ENCODE data around the gene IKBKE. TPM values are rescaled to one million over a fixed set of nuclear protein-coding genes. Genes with fewer than 3 reads are reported as not detected.

The IKBKE gene
- total and polyA plus RNA-seq, 10 of the 15 experiments (the other 5 are each of a cell fraction or from before 2014, with no cell fraction given) = 12.8 to 35.1 (median 23.1) TPM

DNA sequence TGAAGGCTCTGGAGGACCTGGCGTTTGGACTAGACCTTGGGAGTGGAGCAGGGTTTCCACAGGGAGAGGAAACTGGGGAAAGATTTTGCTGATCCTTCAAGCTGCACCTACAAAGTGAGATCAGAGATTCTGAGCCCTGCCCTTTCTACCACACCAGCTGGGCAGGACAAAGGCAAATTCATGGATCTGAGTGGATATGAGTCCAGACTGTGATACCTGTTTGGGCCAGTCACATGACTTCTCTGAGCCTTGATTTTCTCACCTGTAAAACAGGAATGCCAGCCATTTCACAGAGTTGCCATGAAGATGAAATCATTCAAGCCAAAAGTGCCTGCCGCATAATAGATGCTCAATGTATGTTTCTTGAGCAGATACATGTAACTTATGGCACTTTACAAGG, 32.1 kb downstream of the IKBKE start (continued):
- TF ChIP-seq YBX1 (IDR thresholded peaks at IDR 0.05) = no peak
- TF ChIP-seq ATF7 (IDR thresholded peaks at IDR 0.05; ENCODE audit: low read depth) = no peak
- TF ChIP-seq MEF2B (IDR thresholded peaks at IDR 0.05; ENCODE audit: partially characterized antibody, poor library complexity, severe bottlenecking) = no peak
- TF ChIP-seq POLR2AphosphoS2 (IDR thresholded peaks at IDR 0.05; ENCODE audit: low read depth, low read length) = no peak
- TF ChIP-seq CHD4 (IDR thresholded peaks at IDR 0.05) = no peak
- TF ChIP-seq, protein P1, sequence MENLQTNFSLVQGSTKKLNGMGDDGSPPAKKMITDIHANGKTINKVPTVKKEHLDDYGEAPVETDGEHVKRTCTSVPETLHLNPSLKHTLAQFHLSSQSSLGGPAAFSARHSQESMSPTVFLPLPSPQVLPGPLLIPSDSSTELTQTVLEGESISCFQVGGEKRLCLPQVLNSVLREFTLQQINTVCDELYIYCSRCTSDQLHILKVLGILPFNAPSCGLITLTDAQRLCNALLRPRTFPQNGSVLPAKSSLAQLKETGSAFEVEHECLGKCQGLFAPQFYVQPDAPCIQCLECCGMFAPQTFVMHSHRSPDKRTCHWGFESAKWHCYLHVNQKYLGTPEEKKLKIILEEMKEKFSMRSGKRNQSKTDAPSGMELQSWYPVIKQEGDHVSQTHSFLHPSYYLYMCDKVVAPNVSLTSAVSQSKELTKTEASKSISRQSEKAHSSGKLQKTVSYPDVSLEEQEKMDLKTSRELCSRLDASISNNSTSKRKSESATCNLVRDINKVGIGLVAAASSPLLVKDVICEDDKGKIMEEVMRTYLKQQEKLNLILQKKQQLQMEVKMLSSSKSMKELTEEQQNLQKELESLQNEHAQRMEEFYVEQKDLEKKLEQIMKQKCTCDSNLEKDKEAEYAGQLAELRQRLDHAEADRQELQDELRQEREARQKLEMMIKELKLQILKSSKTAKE (IDR thresholded peaks at IDR 0.05; ENCODE audit: low read depth, poor library complexity, severe bottlenecking) = no peak
- TF ChIP-seq CREM (IDR thresholded peaks at IDR 0.05; ENCODE audit: low read depth) = no peak
- no peak for TF ChIP-seq BMI1 (IDR thresholded peaks at IDR 0.05; ENCODE audit: borderline replicate concordance)
- TF ChIP-seq NRF1 (conservative IDR thresholded peaks at IDR 0.05; ENCODE audit: low read depth, low read length) = no peak

DNA sequence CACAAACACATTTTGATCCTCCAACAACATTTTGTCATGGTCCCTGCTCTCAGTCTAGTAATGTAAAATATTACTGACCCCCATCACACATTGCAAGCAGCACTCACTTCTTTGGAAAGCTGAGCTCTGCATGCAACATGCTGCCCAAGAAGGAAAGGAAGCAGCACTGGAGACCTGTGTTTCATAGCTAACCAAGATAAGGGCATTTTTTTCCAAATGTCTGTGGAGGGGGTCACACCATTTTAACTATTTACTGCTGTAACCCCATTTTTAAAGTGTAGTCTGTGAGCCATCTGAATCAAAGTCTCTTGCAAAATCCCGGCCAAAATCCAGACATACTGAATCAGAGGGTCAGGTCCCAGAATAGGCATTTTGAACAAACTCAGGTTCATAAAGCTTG, 32.5 kb downstream of the IKBKE start:
- 100% methylated on average over 1 of the region's 1 CpG for WGBS (ENCODE audit: insufficient coverage, insufficient replicate concordance, low lambda C conversion rate, missing lambda C conversion rate)
- FAIRE-seq (no peak), ATAC-seq (no peak), DNase-seq (ENCODE audit: low read depth, low spot score) (no peak)
- RAD21 ChIA-PET (ENCODE audit: unreplicated experiment) = interaction anchor here (0.6 to 1.5 kb wide), 3 partner anchors 32 to 594 kb away, joined by 5 read pairs; no protein-coding TSS in a partner anchor
- Histone ChIP-seq H4K20me1 (ENCODE audit: control insufficient read depth, insufficient read depth) (no peaks in the 10 kb centered on the region), H3K4me1 (ENCODE audit: control insufficient read depth, insufficient read depth, low read length) (peaks cover 45% of the 10 kb centered on the region), H3K79me2 (ENCODE audit: control insufficient read depth, insufficient read depth, low read length) (no peaks in the 10 kb centered on the region), H3K4me2 (ENCODE audit: control insufficient read depth, insufficient read depth) (no peak overlapping the region), H3K9me3 (replicated peaks; ENCODE audit: control insufficient read depth, insufficient read depth, low read length) (no peaks in the 10 kb centered on the region), H3K36me3 (ENCODE audit: control insufficient read depth in 2 of 2, insufficient read depth in 2 of 2, low read length in 1 of 2) (peaks cover 0 to 7% of the 10 kb centered on the region in 2 experiments; a peak in 2 of 4 replicates), H2AFZ (ENCODE audit: control insufficient read depth, low read depth, low read length) (no peak overlapping the region), H3K4me3 (no peak overlapping the region), H3K27ac (ENCODE audit: control insufficient read depth, insufficient read depth) (no peak overlapping the region; the same call in 1 of the 2 replicates), H3K9ac (ENCODE audit: control insufficient read depth, insufficient read depth, low read length) (no peak overlapping the region), H3K27me3 (replicated peaks in 1 of 2; ENCODE audit: control insufficient read depth in 2 of 2, insufficient read depth in 2 of 2, low read length in 1 of 2) (no peaks in the 10 kb centered on the region)
- POLR2A ChIA-PET = interaction anchor here (1.6 kb wide), 1 partner anchor 52 kb away, joined by 7 read pairs; no protein-coding TSS in a partner anchor
- SMC1A ChIA-PET (ENCODE audit: uncharacterized antibody, unreplicated experiment) = interaction anchor here (0.8 to 5.6 kb wide), 11 partner anchors 7 to 161 kb away, joined by 3 to 61 read pairs (median 6); no protein-coding TSS in a partner anchor
- CTCF ChIA-PET = interaction anchor here (0.9 to 5.1 kb wide), 8 partner anchors 12 to 161 kb away, joined by 3 to 36 read pairs (median 6); no protein-coding TSS in a partner anchor
- in situ Hi-C loops (cut with MboI) = no loop called here
- intact Hi-C loops (cut with micrococcal nuclease; ENCODE audit: unreplicated experiment) = loop anchor here (10.0 kb wide), 1 partner anchor 412 kb away; no protein-coding TSS in a partner anchor
- no TSS peak for BruUV-seq (replicated peaks)
- TF ChIP-seq, protein P2, sequence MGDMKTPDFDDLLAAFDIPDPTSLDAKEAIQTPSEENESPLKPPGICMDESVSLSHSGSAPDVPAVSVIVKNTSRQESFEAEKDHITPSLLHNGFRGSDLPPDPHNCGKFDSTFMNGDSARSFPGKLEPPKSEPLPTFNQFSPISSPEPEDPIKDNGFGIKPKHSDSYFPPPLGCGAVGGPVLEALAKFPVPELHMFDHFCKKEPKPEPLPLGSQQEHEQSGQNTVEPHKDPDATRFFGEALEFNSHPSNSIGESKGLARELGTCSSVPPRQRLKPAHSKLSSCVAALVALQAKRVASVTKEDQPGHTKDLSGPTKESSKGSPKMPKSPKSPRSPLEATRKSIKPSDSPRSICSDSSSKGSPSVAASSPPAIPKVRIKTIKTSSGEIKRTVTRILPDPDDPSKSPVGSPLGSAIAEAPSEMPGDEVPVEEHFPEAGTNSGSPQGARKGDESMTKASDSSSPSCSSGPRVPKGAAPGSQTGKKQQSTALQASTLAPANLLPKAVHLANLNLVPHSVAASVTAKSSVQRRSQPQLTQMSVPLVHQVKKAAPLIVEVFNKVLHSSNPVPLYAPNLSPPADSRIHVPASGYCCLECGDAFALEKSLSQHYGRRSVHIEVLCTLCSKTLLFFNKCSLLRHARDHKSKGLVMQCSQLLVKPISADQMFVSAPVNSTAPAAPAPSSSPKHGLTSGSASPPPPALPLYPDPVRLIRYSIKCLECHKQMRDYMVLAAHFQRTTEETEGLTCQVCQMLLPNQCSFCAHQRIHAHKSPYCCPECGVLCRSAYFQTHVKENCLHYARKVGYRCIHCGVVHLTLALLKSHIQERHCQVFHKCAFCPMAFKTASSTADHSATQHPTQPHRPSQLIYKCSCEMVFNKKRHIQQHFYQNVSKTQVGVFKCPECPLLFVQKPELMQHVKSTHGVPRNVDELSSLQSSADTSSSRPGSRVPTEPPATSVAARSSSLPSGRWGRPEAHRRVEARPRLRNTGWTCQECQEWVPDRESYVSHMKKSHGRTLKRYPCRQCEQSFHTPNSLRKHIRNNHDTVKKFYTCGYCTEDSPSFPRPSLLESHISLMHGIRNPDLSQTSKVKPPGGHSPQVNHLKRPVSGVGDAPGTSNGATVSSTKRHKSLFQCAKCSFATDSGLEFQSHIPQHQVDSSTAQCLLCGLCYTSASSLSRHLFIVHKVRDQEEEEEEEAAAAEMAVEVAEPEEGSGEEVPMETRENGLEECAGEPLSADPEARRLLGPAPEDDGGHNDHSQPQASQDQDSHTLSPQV (IDR thresholded peaks at IDR 0.05) = no peak
- TF ChIP-seq SREBF2 (IDR thresholded peaks at IDR 0.05; ENCODE audit: low read length) (no peak), YBX1 (IDR thresholded peaks at IDR 0.05) (no peak), TAF1 (IDR thresholded peaks at IDR 0.05; ENCODE audit: borderline replicate concordance, low read depth, low read length) (no peak), MYC (IDR thresholded peaks at IDR 0.05; ENCODE audit: insufficient read depth, insufficient read length, insufficient replicate concordance, low read length, severe bottlenecking) (no peak), SMARCA5 (IDR thresholded peaks at IDR 0.05) (no peak)
- TF ChIP-seq, protein P3, sequence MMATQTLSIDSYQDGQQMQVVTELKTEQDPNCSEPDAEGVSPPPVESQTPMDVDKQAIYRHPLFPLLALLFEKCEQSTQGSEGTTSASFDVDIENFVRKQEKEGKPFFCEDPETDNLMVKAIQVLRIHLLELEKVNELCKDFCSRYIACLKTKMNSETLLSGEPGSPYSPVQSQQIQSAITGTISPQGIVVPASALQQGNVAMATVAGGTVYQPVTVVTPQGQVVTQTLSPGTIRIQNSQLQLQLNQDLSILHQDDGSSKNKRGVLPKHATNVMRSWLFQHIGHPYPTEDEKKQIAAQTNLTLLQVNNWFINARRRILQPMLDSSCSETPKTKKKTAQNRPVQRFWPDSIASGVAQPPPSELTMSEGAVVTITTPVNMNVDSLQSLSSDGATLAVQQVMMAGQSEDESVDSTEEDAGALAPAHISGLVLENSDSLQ (IDR thresholded peaks at IDR 0.05) = no peak

All from GM12878 (cell line).